SU-DHL-6 (cell line): Measurements from ENCODE around the gene FFAR3.

Experiments
- EZH2phosphoT487 ChIP-seq: fragments of 200-600 bp; sonication (generic), shearing (Covaris generic); conservative IDR thresholded peaks from 2 replicates; pipeline ENCODE4 v1.6.1; 2018; ENCODE audit warnings: mild to moderate bottlenecking, antibody characterized with exemption, low read length, moderate library complexity, mixed read lengths
- TF ChIP-seq, protein P1 (sequence below): fragments of 200-600 bp; sonication (generic); IDR thresholded peaks from one replicate; pipeline ENCODE4 v1.5.1; 2017; ENCODE audit warnings: antibody characterized with exemption, mild to moderate bottlenecking, low read length, moderate library complexity; ENCODE audit not compliant: insufficient read depth, poor library complexity, severe bottlenecking

DNA sequence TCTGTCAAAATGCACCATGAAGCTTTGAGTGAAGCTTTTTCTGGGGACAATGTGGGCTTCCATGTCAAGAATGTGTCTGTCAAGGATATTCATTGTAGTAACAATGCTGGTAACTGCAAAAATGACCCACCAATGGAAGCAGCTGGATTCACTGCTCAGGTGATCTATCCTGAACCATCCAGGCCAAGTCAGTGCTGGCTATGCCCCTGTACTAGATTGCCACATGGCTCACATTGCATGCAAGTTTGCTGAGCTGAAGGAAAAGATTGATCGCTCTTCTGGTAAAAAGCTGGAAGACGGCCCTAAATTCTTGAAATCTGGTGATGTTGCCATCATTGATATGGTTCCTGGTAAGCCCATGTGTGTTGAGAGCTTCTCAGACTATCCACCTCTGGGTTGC lies 25.3 kb downstream of the FFAR3 start:
- TF ChIP-seq, protein P1, sequence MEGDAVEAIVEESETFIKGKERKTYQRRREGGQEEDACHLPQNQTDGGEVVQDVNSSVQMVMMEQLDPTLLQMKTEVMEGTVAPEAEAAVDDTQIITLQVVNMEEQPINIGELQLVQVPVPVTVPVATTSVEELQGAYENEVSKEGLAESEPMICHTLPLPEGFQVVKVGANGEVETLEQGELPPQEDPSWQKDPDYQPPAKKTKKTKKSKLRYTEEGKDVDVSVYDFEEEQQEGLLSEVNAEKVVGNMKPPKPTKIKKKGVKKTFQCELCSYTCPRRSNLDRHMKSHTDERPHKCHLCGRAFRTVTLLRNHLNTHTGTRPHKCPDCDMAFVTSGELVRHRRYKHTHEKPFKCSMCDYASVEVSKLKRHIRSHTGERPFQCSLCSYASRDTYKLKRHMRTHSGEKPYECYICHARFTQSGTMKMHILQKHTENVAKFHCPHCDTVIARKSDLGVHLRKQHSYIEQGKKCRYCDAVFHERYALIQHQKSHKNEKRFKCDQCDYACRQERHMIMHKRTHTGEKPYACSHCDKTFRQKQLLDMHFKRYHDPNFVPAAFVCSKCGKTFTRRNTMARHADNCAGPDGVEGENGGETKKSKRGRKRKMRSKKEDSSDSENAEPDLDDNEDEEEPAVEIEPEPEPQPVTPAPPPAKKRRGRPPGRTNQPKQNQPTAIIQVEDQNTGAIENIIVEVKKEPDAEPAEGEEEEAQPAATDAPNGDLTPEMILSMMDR, result no peak
- no peak for TF ChIP-seq EZH2phosphoT487
